Measurements from ENCODE around the gene PPP1R14C.
"Not testable (repeated sequence)": the region's sequence is repeated elsewhere in the genome, so short reads cannot be mapped to it uniquely, and the experiment has no call there.

PPP1R14C gene

GRCh38 chr6:150211700-150212511 is 69.1 kb downstream of the PPP1R14C start:
- in situ Hi-C loops (cut with MboI; ENCODE audit: low sequenced_read_pairs), result no loop called here

DNA sequence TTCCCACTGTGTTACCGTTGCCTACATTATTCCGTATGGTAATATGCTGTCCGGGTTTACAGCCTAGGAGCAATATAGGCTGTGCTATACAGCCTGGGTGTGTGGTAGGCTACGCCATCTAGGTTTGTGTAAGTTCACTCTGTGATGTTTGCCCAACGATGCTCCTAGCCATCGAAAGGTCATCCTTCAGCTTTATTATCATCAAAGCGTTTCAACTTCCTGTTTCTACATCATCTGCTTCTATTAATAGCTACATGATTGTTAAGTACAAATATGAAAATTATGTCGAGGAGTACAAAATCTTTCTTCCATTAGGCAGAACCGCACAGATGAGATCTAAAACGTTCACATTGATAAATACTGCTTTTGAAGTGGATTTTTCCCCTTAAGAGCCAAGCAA is 69.9 kb downstream of the PPP1R14C start:
- in situ Hi-C loops (cut with MboI; ENCODE audit: low sequenced_read_pairs), result no loop called here

GRCh38 chr6:150213301-150213700 is 70.5 kb downstream of the PPP1R14C start:
- in situ Hi-C loops (cut with MboI; ENCODE audit: low sequenced_read_pairs), result no loop called here

DNA sequence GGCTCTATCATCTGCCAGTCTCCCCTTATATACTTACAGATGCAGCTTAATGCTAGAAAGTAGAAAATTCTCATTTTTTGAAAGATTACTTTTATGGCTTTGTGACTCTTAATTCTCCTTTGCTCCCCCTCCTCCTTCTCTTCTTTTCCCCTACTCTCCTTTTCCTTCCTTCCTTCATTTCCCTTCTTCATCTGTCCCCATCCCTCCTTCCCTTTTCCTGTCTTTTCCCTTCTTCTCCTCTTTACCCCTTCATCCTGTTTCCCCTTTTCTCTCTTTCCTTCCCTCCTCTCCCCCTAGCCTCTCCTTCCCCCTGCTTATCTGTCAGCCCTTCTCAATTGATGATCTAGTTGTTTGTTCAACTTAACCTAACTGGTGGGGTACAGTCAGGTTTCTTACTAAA is 71.5 kb downstream of the PPP1R14C start:
- in situ Hi-C loops (cut with MboI; ENCODE audit: low sequenced_read_pairs), result no loop called here

DNA sequence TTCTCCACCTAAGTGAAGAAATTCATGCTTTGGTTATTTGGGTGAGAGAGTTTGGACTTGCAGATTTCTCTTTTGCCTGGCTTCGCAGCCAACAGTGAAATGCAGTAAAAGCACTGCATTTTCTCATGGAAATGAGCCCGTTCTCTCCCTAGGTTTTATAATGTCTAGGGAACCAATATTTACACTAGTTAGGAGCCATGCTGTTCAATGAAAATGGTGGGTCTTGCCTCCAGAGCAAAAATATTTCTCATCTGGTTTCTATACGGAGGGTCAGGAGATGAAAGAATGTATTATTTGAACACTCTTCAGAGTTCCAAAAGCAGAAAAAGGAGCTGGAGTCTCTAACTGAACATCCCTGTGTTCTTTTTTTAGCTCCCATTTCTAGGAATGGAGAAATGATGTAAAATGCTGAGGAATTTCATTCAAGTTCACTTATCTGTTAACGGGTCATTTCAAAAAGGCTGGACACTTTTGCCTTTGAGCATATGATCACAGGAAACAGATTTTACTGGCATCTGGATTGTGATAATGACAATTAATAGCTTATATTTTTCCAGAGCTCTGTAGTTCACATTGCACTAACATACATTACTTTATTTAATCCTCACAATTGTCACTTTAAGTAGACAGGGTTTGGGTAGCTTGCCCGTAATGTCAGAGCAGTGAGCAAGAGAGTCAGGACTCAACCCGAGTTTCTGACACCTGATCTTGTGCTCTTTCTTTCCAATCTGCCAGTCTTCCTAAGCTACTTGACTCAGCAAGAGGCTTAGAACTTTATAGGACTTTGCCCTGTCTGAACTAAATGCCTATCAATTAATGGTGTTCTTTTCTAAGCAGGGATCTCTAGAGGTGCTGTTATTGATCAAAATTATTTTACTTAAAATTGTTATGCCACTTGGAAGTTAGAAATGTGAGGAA is 78.0 kb downstream of the PPP1R14C start:
- in situ Hi-C loops (cut with MboI; ENCODE audit: low sequenced_read_pairs), result no loop called here

DNA sequence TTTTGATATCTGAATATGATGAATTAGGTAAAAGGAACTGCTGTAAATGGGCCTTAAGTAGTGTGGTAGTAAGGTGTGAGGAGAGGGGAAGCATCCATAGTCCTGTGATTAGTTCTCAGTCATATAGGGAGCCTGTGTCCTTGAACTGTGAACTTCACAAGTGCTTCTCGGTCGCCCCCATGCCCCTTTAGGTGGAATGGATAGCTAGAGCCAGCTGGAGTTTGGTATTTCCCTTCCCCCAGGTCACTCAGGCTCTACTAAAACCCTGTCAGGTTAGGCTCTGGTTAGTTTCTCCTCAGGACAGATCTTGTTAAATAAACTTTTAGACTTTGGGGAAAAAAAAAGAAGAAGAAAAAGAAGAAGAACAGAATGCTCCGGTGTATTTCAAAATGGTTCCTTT is 82.0 kb downstream of the PPP1R14C start:
- in situ Hi-C loops (cut with MboI; ENCODE audit: low sequenced_read_pairs), result no loop called here

GRCh38 chr6:150227281-150227680 is 84.4 kb downstream of the PPP1R14C start:
- in situ Hi-C loops (cut with MboI; ENCODE audit: low sequenced_read_pairs), result no loop called here

- in situ Hi-C loops (cut with MboI; ENCODE audit: low sequenced_read_pairs), result no loop called here
Observed at GRCh38 chr6:150228072-150228733, 85.4 kb downstream of the PPP1R14C start.

- in situ Hi-C loops (cut with MboI; ENCODE audit: low sequenced_read_pairs), result no loop called here
Observed at GRCh38 chr6:150229436-150230163, 86.8 kb downstream of the PPP1R14C start.

DNA sequence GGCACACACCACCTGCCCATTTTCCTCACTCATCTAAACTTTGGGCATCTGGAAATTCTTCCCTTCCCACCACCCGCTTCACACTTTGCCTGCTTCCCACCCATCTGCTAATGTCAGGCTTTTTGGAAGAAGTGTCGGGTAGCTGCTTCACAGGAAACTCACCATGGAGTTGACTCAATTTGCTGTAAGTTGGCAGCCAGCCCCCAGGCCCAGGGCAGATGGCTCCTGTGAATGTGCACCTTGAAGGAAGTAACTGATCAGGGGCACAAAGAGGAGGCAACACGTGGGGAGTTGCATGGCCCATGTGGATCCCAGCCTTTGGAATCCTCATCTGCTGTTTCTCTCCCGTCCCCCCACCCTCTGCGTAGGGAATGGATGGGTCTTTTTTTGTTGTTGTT is 87.3 kb downstream of the PPP1R14C start:
- in situ Hi-C loops (cut with MboI; ENCODE audit: low sequenced_read_pairs), result no loop called here

DNA sequence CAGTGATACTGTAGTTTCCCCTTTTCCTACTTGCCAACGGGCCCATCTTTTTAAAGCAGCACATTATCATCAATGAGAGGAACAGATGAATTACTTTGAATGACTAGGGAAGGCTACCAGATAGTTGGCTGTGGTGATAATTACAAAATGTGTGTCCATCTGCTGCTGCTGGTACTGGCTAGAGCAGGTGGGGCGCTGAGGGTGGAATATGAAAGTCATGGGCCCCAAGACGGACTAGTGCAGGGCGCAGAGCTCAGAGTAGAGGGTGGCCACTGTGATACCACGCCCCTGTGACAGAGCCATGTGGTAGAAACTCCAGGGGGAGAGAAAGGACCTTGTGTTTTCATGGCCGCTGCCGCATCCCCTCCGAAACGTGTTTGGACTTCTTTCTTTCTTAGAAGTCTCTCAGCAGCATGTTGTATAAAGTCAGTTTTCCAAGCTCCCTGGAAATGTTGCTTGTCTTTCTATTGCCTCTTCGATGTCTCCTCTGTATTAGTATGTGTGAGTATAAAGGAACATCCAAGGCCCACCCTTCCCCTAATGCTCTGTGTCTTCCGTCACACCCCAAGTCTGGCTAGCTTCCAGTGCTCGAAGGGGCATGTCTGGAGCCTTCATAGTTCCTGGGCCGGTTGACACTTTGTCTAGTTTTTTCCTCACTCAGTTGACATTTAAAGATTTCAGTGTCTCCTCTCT is 88.1 kb downstream of the PPP1R14C start:
- in situ Hi-C loops (cut with MboI; ENCODE audit: low sequenced_read_pairs), result no loop called here

DNA sequence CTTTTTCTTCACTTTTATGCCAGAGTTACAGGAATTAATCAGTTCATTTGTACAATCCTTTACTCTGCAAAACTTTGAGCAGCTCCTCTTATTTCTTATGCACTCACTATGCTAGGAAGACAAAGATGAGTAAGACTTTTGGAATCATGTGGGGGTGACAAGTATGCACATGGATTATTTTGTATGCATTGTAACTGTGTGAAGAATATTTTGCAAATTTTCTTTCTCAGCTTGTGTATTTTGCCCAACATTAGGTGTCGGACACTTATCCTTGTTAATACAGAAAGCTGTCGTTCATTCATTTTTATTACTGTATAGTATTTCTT is 88.6 kb downstream of the PPP1R14C start:
- in situ Hi-C loops (cut with MboI; ENCODE audit: low sequenced_read_pairs), result no loop called here

- in situ Hi-C loops (cut with MboI; ENCODE audit: low sequenced_read_pairs), result no loop called here
Observed at GRCh38 chr6:150233843-150234269, 91.0 kb downstream of the PPP1R14C start.

DNA sequence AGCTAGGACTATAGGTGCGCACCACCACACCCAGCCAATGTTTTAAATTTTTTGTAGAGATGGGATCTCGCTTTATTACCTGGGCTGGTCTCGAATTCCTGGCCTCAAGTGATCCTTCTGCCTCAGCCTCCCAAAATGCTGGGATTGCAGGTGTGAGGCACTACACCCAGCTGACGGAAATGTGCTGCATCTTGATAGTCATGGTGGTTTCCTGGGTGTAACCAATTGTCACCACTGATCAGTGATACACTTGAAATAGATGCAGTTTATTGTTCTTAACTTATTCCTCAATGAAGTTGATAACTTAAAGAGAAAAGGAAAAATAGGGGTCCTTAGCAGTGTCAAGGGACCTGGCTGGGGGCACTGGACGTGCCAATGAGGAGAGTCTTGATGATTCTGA is 92.4 kb downstream of the PPP1R14C start:
- in situ Hi-C loops (cut with MboI; ENCODE audit: low sequenced_read_pairs), result no loop called here

DNA sequence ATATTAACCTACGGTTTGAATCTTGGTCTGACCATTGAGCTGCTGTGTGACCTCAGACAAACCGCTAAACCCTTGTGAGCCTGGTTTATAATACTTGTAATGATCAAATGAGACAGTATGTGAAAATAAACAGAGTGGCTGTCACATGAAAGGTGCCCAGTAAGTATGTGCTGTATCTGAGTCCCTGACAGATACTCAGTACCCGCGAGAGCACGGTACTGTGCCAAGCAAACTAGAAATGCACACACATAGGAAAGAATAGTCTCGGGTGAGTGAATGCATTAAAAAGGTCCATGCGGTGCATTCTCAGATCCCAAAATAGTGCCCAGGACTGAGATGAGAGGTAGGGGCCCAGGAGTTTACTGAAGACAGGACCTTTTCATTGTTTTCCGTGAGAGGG is 93.3 kb downstream of the PPP1R14C start:
- in situ Hi-C loops (cut with MboI; ENCODE audit: low sequenced_read_pairs), result no loop called here

DNA sequence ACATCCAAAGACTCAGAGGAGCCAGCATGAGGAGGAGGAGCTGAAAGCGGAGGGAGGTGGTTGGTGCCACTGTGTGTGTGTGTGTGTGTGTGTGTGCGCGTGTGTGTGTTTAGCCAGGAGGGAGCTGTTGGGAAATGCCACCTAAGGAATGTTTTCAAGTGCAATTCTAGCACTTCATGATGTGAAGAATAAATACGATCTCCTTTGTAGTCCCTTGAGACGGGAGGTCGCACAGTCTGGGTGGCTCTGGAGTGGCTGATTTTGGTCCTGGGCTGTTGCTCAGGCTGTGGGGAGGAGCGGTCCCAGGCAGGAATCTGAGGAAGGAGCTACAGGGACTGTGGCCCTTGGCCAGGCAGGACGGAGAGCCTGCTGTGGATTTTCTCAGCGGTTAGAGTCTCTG is 93.7 kb downstream of the PPP1R14C start:
- in situ Hi-C loops (cut with MboI; ENCODE audit: low sequenced_read_pairs), result no loop called here

GRCh38 chr6:150237626-150238025 is 94.8 kb downstream of the PPP1R14C start:
- in situ Hi-C loops (cut with MboI; ENCODE audit: low sequenced_read_pairs), result no loop called here

DNA sequence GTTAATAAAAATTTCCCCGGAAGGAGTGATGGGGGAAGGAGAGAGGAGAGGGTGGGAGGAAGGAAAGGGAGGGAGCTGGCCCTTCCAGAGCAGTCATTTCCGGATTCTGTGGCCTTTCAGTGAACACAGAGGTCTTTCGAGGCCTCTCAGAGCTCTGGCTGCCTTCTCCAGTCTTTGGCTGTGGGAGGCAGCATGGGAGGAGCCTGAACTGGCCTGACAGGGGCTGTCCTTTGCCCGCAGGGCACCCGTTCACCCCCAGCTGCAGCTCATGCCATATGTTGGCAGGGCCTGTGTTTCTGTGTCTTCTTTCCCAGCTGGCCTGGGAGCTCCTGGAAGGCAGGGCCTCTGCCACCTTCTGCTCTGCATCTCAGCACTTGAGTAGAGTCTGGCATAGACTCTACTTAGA is 95.5 kb downstream of the PPP1R14C start:
- in situ Hi-C loops (cut with MboI; ENCODE audit: low sequenced_read_pairs), result no loop called here

GRCh38 chr6:150238846-150239407 is 96.1 kb downstream of the PPP1R14C start:
- in situ Hi-C loops (cut with MboI; ENCODE audit: low sequenced_read_pairs), result no loop called here

DNA sequence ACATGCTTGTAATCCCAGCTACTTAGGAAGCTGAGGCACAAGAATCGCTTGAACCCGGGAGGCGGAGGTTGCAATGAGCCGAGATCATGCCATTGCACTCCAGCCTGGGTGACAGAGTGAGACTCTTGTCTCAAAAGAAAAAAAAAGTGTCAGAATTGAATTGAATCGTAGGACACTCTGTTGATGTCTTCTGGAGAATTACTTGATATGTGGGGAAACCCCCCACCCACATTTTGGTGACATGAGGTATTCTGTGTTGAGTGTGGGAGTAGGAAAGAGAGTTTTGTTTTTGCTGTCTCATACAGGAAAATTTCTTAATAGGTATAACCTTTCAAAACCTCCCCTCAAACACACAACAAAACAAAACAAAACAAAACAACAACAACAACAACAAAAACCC is 98.9 kb downstream of the PPP1R14C start:
- in situ Hi-C loops (cut with MboI; ENCODE audit: low sequenced_read_pairs), result not testable (repeated sequence)
